ENCODE measurements around the gene ALX4.

ALX4 gene

GRCh38 chr11:44312876-44313275 lies 2.9 kb upstream of the ALX4 start:
- Histone ChIP-seq H3K4me3 (ENCODE audit: low read depth in 1 of 2, low read length in 2 of 2) (no peak overlapping the region), H4K20me1 (ENCODE audit: insufficient read depth, low read length) (no peaks in the 10 kb centered on the region; the same call in none of the 2 replicates), H2AFZ (ENCODE audit: low read depth, low read length) (no peak overlapping the region), H3K4me2 (ENCODE audit: insufficient read depth, low read length) (no peak overlapping the region), H3K79me2 (ENCODE audit: insufficient read depth, low read length) (no peaks in the 10 kb centered on the region), H3K4me1 (ENCODE audit: insufficient read depth, low read length) (no peaks in the 10 kb centered on the region), H3K9me3 (ENCODE audit: insufficient read depth, low read length, severe bottlenecking) (no peaks in the 10 kb centered on the region), H3K9ac (ENCODE audit: low read depth, low read length) (no peak overlapping the region), H3K27me3 (ENCODE audit: insufficient read depth, low read length, poor library complexity) (no peaks in the 10 kb centered on the region), H3K36me3 (ENCODE audit: insufficient read depth, low read length) (no peaks in the 10 kb centered on the region), H3K27ac (ENCODE audit: low read length) (no peak overlapping the region)
- ATAC-seq (ENCODE audit: insufficient read depth, low read depth) (no peak), DNase-seq (no peak)
- TF ChIP-seq, protein P1, sequence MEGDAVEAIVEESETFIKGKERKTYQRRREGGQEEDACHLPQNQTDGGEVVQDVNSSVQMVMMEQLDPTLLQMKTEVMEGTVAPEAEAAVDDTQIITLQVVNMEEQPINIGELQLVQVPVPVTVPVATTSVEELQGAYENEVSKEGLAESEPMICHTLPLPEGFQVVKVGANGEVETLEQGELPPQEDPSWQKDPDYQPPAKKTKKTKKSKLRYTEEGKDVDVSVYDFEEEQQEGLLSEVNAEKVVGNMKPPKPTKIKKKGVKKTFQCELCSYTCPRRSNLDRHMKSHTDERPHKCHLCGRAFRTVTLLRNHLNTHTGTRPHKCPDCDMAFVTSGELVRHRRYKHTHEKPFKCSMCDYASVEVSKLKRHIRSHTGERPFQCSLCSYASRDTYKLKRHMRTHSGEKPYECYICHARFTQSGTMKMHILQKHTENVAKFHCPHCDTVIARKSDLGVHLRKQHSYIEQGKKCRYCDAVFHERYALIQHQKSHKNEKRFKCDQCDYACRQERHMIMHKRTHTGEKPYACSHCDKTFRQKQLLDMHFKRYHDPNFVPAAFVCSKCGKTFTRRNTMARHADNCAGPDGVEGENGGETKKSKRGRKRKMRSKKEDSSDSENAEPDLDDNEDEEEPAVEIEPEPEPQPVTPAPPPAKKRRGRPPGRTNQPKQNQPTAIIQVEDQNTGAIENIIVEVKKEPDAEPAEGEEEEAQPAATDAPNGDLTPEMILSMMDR (IDR thresholded peaks at IDR 0.05; ENCODE audit: borderline replicate concordance, extremely low read depth, low read length, poor library complexity, severe bottlenecking) = no peak
- TF ChIP-seq EZH2 (IDR thresholded peaks at IDR 0.05; ENCODE audit: borderline replicate concordance, low read depth, low read length, severe bottlenecking) = no peak

DNA sequence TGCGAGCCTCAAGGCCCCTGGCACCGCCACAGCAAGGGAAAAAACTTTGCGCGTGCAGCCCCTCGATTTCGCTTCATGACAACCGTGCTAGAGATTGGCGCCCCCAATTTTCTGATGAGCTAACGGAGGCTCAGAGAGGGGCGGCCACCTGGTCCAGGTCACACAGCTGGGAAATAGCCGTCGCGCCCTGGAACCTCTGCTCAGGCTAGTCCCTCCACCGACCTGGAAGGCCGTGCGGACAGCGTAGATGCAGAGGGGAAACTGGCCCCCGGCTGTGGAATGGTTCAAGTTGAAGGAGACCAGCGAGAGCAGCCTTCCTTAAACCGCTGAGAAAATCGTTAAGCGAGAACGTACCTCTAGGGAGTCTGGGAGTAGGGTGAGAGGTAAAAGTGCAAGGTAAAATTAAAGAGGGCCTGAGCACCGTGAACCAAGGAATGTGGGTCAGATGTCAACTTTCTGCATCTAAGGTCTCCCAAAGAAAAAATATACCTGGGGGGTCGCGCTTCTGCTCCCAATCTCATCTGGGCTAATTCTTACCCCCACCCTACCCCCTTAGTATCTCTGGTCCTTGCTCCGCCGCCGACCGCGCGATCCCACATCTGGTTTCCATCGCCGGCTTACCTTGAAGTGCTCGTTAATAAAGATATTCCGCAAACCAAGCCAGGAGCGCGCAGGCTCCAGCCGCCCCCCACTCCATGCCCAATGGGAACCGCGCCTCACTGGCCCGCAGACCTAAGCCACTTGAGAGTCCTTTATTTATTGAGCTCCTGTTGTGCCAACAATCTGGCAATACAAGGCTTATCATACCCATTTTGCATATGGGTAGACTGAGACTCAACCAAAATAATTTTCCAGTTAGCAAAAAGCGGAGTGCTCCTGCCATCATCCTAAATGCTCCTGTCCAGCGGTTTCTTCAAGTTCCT lies 1.7 kb upstream of the ALX4 start:
- TF ChIP-seq, protein P1 (IDR thresholded peaks at IDR 0.05; ENCODE audit: borderline replicate concordance, extremely low read depth, low read length, poor library complexity, severe bottlenecking) = no peak
- TF ChIP-seq EZH2 (IDR thresholded peaks at IDR 0.05; ENCODE audit: borderline replicate concordance, low read depth, low read length, severe bottlenecking) = no peak
- no peaks in the 10 kb centered on the region for H3K9me3 ChIP-seq (ENCODE audit: insufficient read depth, low read length, severe bottlenecking)
- ATAC-seq (ENCODE audit: insufficient read depth, low read depth) (no peak), DNase-seq (no peak)
- no peak overlapping the region for H3K4me3 ChIP-seq (ENCODE audit: low read depth in 1 of 2, low read length in 2 of 2)
- H3K4me1 ChIP-seq (ENCODE audit: insufficient read depth, low read length) = no peaks in the 10 kb centered on the region
- H2AFZ ChIP-seq (ENCODE audit: low read depth, low read length) = no peak overlapping the region
- H3K4me2 ChIP-seq (ENCODE audit: insufficient read depth, low read length) = no peak overlapping the region
- H3K9ac ChIP-seq (ENCODE audit: low read depth, low read length) = no peak overlapping the region
- no peaks in the 10 kb centered on the region for H3K36me3 ChIP-seq (ENCODE audit: insufficient read depth, low read length)
- H3K27me3 ChIP-seq (ENCODE audit: insufficient read depth, low read length, poor library complexity) = peaks cover 2% of the 10 kb centered on the region
- H3K79me2 ChIP-seq (ENCODE audit: insufficient read depth, low read length) = no peaks in the 10 kb centered on the region
- H4K20me1 ChIP-seq (ENCODE audit: insufficient read depth, low read length) = no peaks in the 10 kb centered on the region; the same call in 1 of the 2 replicates
- no peak overlapping the region for H3K27ac ChIP-seq (ENCODE audit: low read length)

DNA sequence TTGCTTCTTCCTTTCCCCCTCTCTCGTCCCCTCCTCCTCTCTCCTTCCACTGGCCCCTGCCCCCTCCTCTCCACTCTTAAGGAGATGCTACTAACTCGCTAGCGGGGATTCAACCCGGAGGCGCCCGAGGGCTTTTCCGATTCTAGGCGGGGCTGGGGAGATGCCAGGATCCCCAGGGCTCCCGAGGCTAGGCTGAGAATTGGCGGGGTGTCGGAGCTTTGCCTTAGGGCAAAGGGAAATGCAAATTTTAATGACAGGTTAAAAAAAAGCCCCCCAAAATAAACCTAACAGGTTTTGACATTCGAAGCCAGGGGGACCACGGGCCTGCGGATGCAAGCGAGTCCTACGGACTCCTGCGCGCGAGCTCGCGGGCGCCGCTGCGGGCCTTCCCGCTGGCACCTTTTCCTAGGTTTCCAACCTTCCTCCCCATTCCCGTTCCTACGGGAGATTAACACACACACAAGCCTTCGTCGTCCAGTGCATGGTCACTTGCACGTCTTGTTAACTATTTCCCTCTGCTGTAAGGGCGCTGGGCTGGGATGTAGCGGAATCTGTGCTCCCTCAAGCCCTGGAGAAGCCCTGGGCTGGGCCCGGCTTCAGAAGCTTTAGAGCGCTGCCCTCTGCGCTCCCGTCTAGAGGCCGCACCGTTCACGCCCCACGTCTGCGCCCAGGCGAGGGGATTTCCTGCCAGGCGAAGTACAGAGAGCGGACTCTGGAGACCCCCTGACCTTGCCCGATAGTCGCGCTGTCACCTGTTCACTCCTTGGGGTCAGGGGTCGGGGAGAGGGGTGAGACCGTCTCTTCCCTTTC lies 729 bp upstream of the ALX4 start:
- Histone ChIP-seq H3K4me3 (ENCODE audit: low read depth in 1 of 2, low read length in 2 of 2) (no peak overlapping the region), H3K36me3 (ENCODE audit: insufficient read depth, low read length) (no peaks in the 10 kb centered on the region), H3K9ac (ENCODE audit: low read depth, low read length) (no peak overlapping the region), H2AFZ (ENCODE audit: low read depth, low read length) (no peak overlapping the region), H3K27me3 (ENCODE audit: insufficient read depth, low read length, poor library complexity) (peaks cover 5% of the 10 kb centered on the region), H3K4me1 (ENCODE audit: insufficient read depth, low read length) (no peaks in the 10 kb centered on the region), H3K27ac (ENCODE audit: low read length) (no peak overlapping the region), H3K4me2 (ENCODE audit: insufficient read depth, low read length) (no peak overlapping the region), H3K79me2 (ENCODE audit: insufficient read depth, low read length) (no peaks in the 10 kb centered on the region), H3K9me3 (ENCODE audit: insufficient read depth, low read length, severe bottlenecking) (no peaks in the 10 kb centered on the region), H4K20me1 (ENCODE audit: insufficient read depth, low read length) (no peaks in the 10 kb centered on the region; the same call in 1 of the 2 replicates)
- DNase-seq (no peak), ATAC-seq (ENCODE audit: insufficient read depth, low read depth) (no peak)
- TF ChIP-seq, protein P1 (IDR thresholded peaks at IDR 0.05; ENCODE audit: borderline replicate concordance, extremely low read depth, low read length, poor library complexity, severe bottlenecking) = no peak
- TF ChIP-seq EZH2 (IDR thresholded peaks at IDR 0.05; ENCODE audit: borderline replicate concordance, low read depth, low read length, severe bottlenecking) = no peak

All from DND-41 (cell line).